GM06990 (cell line): Measurements from ENCODE around the gene MIEF2.

Source experiments
- DNase-seq: peaks from one replicate; pipeline ENCODE4 v3.0.0-alpha.2; 2011; ENCODE audit not compliant: insufficient read length; ENCODE audit errors: extremely low read depth
- H3K27me3 ChIP-seq: replicated peaks from 2 replicates; pipeline ENCODE4 v1.6.0; 2011; ENCODE audit warnings: low read length; ENCODE audit not compliant: control insufficient read depth, insufficient read depth
- H3K36me3 ChIP-seq: 2 replicates; pipeline ENCODE4 v1.5.1; 2011; ENCODE audit warnings: low read length; ENCODE audit not compliant: control insufficient read depth, insufficient read depth
- H3K4me3 ChIP-seq: replicated peaks from 2 replicates; pipeline ENCODE4 v1.5.1; 2011; ENCODE audit warnings: low read depth, mild to moderate bottlenecking, control low read depth, low read length
- CTCF ChIP-seq: IDR thresholded peaks from 2 replicates; pipeline ENCODE4 v1.5.1; 2011; ENCODE audit warnings: low read length, control low read depth, mild to moderate bottlenecking, inconsistent platforms; ENCODE audit not compliant: insufficient read depth, poor library complexity, severe bottlenecking

Gene MIEF2

DNA sequence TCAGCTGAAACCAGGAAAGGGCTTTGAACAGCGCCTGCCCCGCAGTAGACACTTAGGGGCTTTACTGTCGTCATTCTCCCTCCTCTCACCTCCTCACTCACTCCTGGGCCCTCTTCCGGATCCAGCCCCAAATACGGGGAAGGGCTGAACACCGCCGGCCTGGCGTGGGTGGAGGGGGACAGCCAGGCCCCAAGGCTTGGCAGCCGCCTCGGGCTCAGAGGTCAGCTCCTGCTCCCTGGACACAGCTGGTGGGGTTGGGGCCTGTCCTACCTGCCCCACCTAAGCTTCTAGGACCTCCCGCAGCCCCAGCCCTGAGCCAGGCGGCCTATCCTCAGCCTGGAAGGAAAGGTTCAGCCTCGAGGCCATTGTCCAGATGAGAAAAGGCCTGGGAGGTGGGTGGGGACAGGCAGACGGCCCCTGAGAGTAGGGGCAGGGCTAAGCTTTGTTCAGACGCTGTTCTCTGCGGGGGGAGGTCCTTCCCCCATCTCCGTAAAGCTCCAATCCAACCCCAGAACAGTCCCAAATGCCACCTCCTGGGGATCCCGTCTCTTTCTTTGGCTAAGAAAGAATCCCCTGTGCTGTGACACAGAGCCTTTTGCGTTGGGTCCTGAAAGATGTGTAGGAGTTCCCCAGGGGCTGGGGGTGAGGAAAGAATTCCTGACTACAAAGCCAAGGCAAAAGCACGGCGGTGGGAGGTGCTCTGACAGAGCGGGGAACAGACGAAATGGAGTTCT is 35.9 kb upstream of the MIEF2 start:
- Histone ChIP-seq H3K4me3 (peak overlapping the region; percentile 40; the same call in 1 of the 2 replicates), H3K36me3 (no peaks in the 10 kb centered on the region), H3K27me3 (no peaks in the 10 kb centered on the region; the same call in 1 of the 2 replicates)
- TF ChIP-seq CTCF, result no peak
- no peak for DNase-seq

GRCh38 chr17:18225121-18225641 is 35.3 kb upstream of the MIEF2 start, which contains the start of gene LLGL1:
Gene LLGL1 (plus strand): TSS chr17:18225635. CDS start chr17:18225683, 48 bp downstream.
- no peaks in the 10 kb centered on the region; the same call in 1 of the 2 replicates for H3K27me3 ChIP-seq
- no peaks in the 10 kb centered on the region for H3K36me3 ChIP-seq
- TF ChIP-seq CTCF, result no peak
- peak within 1 kb of the TSS; percentile 64 for H3K4me3 ChIP-seq
- DNase-seq, result peak; percentile 95

DNA sequence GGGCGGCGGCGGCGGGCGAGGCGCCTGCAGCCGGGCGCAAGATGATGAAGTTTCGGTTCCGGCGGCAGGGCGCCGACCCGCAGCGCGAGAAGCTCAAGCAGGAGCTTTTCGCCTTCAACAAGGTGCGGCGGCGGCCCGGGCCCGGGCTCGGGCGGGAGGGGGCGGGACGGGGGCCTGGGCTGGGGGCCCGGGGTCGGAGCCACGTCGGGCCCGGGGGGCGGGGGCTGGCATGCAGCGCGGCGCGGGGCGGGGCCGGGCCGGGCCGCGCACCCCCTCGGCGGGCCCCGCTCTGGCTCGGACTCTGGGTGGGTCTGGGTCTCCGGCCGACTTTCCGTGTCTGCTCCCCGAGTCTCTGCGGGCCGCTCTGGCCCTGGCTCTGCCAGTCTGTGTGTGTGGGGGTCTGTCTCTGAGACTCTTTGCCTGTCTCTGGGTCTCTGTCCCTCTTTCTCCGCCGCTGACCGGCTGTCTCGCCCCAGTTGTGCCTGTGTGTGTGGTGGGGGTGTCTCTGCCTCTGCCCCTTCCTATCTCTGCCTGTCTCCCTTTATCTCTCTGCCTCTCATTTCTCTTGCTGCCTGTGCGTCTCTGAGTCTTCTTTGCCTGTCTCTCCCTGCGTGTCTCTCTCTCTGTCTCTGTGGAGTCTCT is 34.7 kb upstream of the MIEF2 start:
- no peaks in the 10 kb centered on the region; the same call in 1 of the 2 replicates for H3K27me3 ChIP-seq
- H3K4me3 ChIP-seq, result peak overlapping the region; percentile 64
- no peaks in the 10 kb centered on the region for H3K36me3 ChIP-seq
- DNase-seq, result no peak
- TF ChIP-seq CTCF, result no peak

DNA sequence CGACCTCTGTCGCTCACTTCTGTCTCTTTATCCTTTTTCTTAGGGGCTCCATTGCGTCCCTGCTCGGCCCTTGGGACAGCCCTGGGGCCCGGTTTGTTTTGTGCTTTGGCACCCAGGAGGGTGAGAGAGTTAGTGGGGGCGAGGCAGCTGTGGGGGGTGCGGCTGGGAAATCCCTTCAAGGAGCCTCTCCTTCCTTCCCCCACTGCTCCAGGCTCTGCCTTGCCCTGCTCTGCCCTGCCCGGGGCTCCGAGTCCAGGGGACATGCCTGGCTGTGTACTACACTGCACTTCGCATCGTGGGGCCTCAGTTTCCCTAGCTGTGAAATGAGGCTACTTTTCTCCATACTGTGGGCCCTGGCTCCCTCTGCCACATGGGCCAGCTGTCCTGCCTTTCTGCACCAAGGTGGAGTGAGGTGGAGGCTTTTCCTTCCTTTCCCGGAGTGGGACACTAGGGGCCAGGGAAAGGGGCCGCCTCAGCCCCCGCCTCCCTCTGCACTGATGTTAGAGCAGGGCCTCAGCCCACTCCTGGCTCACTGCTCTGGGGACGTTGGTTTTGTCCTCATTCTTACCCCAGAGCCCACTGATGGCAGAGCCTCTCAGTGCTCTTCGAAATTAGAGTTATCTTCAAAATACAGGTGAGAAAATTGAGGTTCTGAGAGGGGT is 34.0 kb upstream of the MIEF2 start:
- no peaks in the 10 kb centered on the region for H3K36me3 ChIP-seq
- no peaks in the 10 kb centered on the region; the same call in 1 of the 2 replicates for H3K27me3 ChIP-seq
- peak overlapping the region; percentile 64 for H3K4me3 ChIP-seq
- DNase-seq, result no peak
- TF ChIP-seq CTCF, result no peak

GRCh38 chr17:18227635-18228034 is 32.8 kb upstream of the MIEF2 start:
- no peak for TF ChIP-seq CTCF
- Histone ChIP-seq H3K4me3 (no peak overlapping the region), H3K27me3 (no peaks in the 10 kb centered on the region), H3K36me3 (no peaks in the 10 kb centered on the region)
- DNase-seq, result no peak
